ENCODE results near the gene SLC12A7. TPM values are rescaled to one million over a fixed set of nuclear protein-coding genes. Genes with fewer than 3 reads are reported as not detected.

Gene SLC12A7
- total RNA-seq, 1 donor from 2014 or later, result 147 TPM

DNA sequence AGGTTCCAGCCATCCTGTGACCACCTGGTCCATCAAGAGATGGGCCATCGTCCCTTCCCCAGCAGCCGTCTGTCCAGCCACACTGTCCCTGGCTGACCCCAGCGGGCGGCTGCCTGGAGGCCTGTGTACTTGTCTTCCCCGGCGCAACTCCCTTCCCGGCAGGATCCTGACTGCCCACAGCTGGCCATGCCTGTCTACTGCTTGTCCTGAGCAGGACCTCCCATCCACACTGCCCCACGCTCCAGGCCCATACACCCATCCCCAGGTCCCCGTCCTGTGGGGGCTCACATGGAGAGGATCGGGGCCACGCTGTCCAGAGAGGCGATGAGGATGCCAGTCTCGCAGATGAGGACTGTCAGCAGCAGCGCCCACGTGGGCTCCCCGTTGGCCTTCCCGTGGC, 35.5 kb downstream of the SLC12A7 start:
- Mint-ChIP-seq H3K27ac (ENCODE audit: unreplicated experiment) (no peak overlapping the region), H3K36me3 (ENCODE audit: unreplicated experiment) (no peaks in the 10 kb centered on the region), H3K4me1 (ENCODE audit: low read depth, unreplicated experiment) (peaks cover 6% of the 10 kb centered on the region), H3K9me3 (ENCODE audit: unreplicated experiment) (peaks cover 13% of the 10 kb centered on the region), H3K4me3 (ENCODE audit: unreplicated experiment) (no peak overlapping the region), H3K27me3 (ENCODE audit: unreplicated experiment) (peaks cover 7% of the 10 kb centered on the region)
- TF ChIP-seq, protein P1, sequence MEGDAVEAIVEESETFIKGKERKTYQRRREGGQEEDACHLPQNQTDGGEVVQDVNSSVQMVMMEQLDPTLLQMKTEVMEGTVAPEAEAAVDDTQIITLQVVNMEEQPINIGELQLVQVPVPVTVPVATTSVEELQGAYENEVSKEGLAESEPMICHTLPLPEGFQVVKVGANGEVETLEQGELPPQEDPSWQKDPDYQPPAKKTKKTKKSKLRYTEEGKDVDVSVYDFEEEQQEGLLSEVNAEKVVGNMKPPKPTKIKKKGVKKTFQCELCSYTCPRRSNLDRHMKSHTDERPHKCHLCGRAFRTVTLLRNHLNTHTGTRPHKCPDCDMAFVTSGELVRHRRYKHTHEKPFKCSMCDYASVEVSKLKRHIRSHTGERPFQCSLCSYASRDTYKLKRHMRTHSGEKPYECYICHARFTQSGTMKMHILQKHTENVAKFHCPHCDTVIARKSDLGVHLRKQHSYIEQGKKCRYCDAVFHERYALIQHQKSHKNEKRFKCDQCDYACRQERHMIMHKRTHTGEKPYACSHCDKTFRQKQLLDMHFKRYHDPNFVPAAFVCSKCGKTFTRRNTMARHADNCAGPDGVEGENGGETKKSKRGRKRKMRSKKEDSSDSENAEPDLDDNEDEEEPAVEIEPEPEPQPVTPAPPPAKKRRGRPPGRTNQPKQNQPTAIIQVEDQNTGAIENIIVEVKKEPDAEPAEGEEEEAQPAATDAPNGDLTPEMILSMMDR (IDR thresholded peaks at IDR 0.05; ENCODE audit: partially characterized antibody, unreplicated experiment), result no peak
- DNase-seq, result no peak

GRCh38 chr5:1075931-1076330, 35.9 kb downstream of the SLC12A7 start:
- TF ChIP-seq, protein P1 (IDR thresholded peaks at IDR 0.05; ENCODE audit: partially characterized antibody, unreplicated experiment), result no peak
- Mint-ChIP-seq H3K27ac (ENCODE audit: unreplicated experiment) (no peak overlapping the region), H3K4me1 (ENCODE audit: low read depth, unreplicated experiment) (peaks cover 3% of the 10 kb centered on the region), H3K36me3 (ENCODE audit: unreplicated experiment) (no peaks in the 10 kb centered on the region), H3K9me3 (ENCODE audit: unreplicated experiment) (peaks cover 9% of the 10 kb centered on the region), H3K4me3 (ENCODE audit: unreplicated experiment) (no peak overlapping the region), H3K27me3 (ENCODE audit: unreplicated experiment) (peaks cover 6% of the 10 kb centered on the region)
- no peak for DNase-seq

DNA sequence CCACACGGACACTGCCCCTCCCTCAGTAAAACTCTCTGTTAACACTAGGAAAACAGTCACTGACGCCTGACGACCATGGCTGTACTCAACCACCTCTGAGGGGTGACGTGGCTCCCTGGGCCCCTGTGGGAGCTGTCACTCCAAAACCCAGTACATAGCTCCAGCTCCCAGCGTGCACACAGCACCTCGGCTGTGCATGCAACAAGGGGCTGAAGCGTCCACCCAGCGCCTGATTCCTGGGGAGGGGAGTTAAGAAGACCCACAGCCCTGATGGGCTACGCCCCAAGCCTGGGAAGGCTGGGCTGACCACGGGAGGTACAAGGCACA, 36.3 kb downstream of the SLC12A7 start:
- no peak overlapping the region for H3K4me3 Mint-ChIP-seq (ENCODE audit: unreplicated experiment)
- H3K27me3 Mint-ChIP-seq (ENCODE audit: unreplicated experiment), result peaks cover 4% of the 10 kb centered on the region
- DNase-seq, result no peak
- no peaks in the 10 kb centered on the region for H3K4me1 Mint-ChIP-seq (ENCODE audit: low read depth, unreplicated experiment)
- H3K27ac Mint-ChIP-seq (ENCODE audit: unreplicated experiment), result no peak overlapping the region
- H3K9me3 Mint-ChIP-seq (ENCODE audit: unreplicated experiment), result peaks cover 6% of the 10 kb centered on the region
- H3K36me3 Mint-ChIP-seq (ENCODE audit: unreplicated experiment), result no peaks in the 10 kb centered on the region
- TF ChIP-seq, protein P1 (IDR thresholded peaks at IDR 0.05; ENCODE audit: partially characterized antibody, unreplicated experiment), result no peak

DNA sequence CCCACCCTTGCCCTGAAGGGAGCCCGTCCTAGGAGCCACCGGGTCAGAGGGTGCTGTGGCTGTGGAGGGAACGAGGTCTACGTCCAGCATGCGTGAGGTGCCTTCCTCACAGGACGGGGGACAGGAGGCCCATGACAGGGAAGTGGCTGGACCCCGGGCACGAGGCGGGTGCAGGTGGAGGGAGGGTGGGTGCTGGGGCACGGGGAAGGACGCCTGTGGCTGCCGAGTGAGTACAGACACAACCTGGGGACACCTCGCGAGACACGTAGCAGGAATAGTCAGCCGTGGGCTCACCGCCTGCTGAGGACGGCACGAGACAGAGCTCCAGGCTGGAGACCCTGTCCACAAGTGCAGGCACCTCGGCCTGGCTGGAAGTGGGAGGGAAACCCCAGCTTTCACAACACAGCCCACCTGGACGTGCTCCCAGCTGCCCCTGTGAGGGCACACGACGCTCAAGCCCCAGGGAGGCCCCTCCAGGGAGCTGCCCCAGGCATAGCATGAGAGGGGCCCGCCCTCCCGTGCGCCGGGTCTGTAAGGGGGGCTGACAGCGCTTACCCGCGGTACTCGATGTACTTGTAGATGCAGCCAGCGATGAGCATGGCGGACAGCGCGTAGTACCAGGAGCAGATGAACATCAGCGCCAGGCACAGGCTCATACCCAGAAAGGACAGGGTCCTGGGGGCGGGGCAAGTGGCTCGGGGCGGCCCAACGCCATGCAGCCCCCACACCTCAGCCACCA, 36.9 kb downstream of the SLC12A7 start:
- Mint-ChIP-seq H3K36me3 (ENCODE audit: unreplicated experiment) (no peaks in the 10 kb centered on the region), H3K27ac (ENCODE audit: unreplicated experiment) (no peak overlapping the region)
- TF ChIP-seq, protein P1 (IDR thresholded peaks at IDR 0.05; ENCODE audit: partially characterized antibody, unreplicated experiment), result no peak

DNA sequence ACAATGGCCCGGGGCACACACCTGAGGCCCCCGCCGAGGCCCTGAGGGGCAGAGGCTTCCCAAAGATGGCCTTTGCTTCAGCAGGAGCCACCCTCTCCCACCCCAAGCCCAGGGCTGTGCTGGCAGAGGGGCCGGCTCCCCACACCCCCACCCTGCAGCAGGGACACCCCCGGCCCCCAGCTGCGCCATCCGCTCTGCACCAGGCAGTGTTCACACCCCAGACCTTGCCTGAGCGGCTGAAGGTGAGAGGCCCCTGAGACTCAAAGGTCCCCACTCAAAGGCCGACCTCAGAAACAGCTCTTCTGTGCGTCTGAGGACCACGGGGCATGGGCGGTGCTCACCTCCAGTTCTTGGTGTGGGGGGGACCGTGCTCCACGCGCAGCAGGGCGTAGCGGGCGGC, 37.6 kb downstream of the SLC12A7 start:
- Mint-ChIP-seq H3K4me3 (ENCODE audit: unreplicated experiment) (no peak overlapping the region), H3K27me3 (ENCODE audit: unreplicated experiment) (peaks cover 2% of the 10 kb centered on the region), H3K36me3 (ENCODE audit: unreplicated experiment) (no peaks in the 10 kb centered on the region), H3K9me3 (ENCODE audit: unreplicated experiment) (peaks cover 3% of the 10 kb centered on the region), H3K27ac (ENCODE audit: unreplicated experiment) (no peak overlapping the region), H3K4me1 (ENCODE audit: low read depth, unreplicated experiment) (no peaks in the 10 kb centered on the region)
- TF ChIP-seq, protein P1 (IDR thresholded peaks at IDR 0.05; ENCODE audit: partially characterized antibody, unreplicated experiment), result no peak
- DNase-seq, result no peak

More for the DNA sequence above, 36.9 kb downstream of the SLC12A7 start:
- no peaks in the 10 kb centered on the region for H3K4me1 Mint-ChIP-seq (ENCODE audit: low read depth, unreplicated experiment)
- no peak overlapping the region for H3K4me3 Mint-ChIP-seq (ENCODE audit: unreplicated experiment)
- DNase-seq, result no peak
- peaks cover 2% of the 10 kb centered on the region for H3K27me3 Mint-ChIP-seq (ENCODE audit: unreplicated experiment)
- peaks cover 3% of the 10 kb centered on the region for H3K9me3 Mint-ChIP-seq (ENCODE audit: unreplicated experiment)
